ENCODE measurements around the gene CSTPP1.

The CSTPP1 gene

GRCh38 chr11:47144541-47144940 is 208.0 kb downstream of the CSTPP1 start:
- DNase-seq = no peak

GRCh38 chr11:47147250-47147649 is 210.7 kb downstream of the CSTPP1 start:
- no peak for DNase-seq

- DNase-seq = no peak
Observed at GRCh38 chr11:47147681-47148080, 211.1 kb downstream of the CSTPP1 start.

GRCh38 chr11:47148270-47148669 is 211.7 kb downstream of the CSTPP1 start:
- no peak for DNase-seq

GRCh38 chr11:47148903-47149531 is 212.5 kb downstream of the CSTPP1 start:
- DNase-seq = no peak

- DNase-seq = no peak
Observed at GRCh38 chr11:47149782-47150181, 213.2 kb downstream of the CSTPP1 start.

GRCh38 chr11:47152126-47152952 is 215.8 kb downstream of the CSTPP1 start:
- DNase-seq = no peak

GRCh38 chr11:47152953-47153950 is 216.7 kb downstream of the CSTPP1 start:
- peak; percentile 65 for DNase-seq

GRCh38 chr11:47154616-47155570 is 218.3 kb downstream of the CSTPP1 start:
- DNase-seq = no peak

GRCh38 chr11:47155879-47156278 is 219.3 kb downstream of the CSTPP1 start:
- DNase-seq = no peak

- peak; percentile 9 for DNase-seq
Observed at GRCh38 chr11:47156333-47156732, 219.8 kb downstream of the CSTPP1 start.

- DNase-seq = no peak
Observed at GRCh38 chr11:47156951-47157350, 220.4 kb downstream of the CSTPP1 start.

GRCh38 chr11:47157805-47158204 is 221.2 kb downstream of the CSTPP1 start:
- no peak for DNase-seq

GRCh38 chr11:47158242-47158641 is 221.7 kb downstream of the CSTPP1 start:
- no peak for DNase-seq

GRCh38 chr11:47160753-47161133 is 224.2 kb downstream of the CSTPP1 start:
- DNase-seq = no peak

GRCh38 chr11:47161134-47161854 is 224.7 kb downstream of the CSTPP1 start:
- DNase-seq = peak; percentile 65

- DNase-seq = no peak
Observed at GRCh38 chr11:47161890-47162289, 225.3 kb downstream of the CSTPP1 start.

- no peak for DNase-seq
Observed at GRCh38 chr11:47162426-47162825, 225.9 kb downstream of the CSTPP1 start.

- no peak for DNase-seq
Observed at GRCh38 chr11:47163193-47163592, 226.6 kb downstream of the CSTPP1 start.

- DNase-seq = no peak
Observed at GRCh38 chr11:47163898-47164297, 227.3 kb downstream of the CSTPP1 start.

GRCh38 chr11:47164321-47164720 is 227.8 kb downstream of the CSTPP1 start:
- DNase-seq = no peak
